SH-SY5Y (cell line): Measurements from ENCODE around the gene ZBTB7C.

Experiments
- GATA2 ChIP-seq: IDR thresholded peaks from 2 replicates; pipeline ENCODE4 v1.6.1; 2011; ENCODE audit warnings: mild to moderate bottlenecking, low read depth, low read length
- GATA3 ChIP-seq: IDR thresholded peaks from 2 replicates; pipeline ENCODE4 v1.6.1; 2011; ENCODE audit warnings: low read depth, mild to moderate bottlenecking, low read length, moderate library complexity

The ZBTB7C gene

DNA sequence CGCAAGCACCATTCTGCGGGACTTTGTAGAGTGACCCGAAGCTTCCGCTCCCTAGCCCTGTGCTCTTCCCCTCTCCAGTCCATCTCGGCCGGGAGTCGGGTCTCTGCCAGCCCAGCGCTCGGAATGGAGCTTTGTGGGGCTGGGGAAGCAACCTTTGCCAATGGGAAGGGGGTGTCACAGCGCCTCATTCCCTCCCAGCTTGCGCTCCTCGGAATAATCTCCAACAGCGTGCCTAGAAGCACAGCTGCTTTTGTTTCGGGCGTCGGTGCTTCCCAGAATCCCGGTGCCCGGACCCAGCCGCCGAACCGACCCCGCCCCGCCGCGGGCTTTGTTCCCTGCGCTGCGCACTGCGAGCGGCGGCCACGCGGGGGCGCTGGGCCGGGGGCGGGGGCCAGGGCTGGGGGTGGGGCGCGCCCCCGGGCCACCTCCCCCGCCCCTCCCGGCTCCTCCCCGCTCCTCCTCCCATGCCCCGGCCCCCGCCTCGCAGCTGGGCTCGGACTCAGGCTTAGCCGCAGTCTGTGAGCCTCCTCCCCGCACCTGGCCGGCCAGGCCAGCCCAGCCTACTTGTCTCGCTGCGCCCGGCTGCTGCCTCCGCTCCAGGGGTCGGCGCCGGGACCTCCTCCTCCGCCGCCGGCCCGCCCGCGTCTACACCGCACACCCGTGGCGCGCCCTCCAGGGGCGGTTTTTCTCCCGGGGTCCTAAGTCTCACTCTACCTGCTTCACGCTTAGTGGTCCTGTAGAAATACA, 401.1 kb downstream of the ZBTB7C start:
- no peak for TF ChIP-seq GATA2

DNA sequence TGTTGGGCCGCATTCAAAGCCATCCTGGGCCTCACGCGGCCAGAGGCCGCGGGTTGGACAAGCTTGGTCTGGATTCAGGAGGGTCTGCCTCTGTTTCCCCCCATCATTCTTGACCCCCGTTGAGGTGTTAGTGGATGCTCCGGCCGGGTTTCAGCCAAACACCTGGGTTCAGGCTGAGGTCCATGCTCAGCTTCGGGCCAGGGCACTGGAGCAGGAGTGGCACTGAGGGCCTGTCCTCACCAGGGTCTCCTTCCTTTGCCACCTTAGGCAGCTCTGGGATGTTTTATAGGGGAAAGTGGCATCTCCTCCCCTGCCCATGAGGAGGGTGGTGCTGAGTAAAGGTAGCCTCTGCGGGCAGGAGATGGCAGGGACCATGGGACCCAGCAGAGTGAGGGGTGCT, 401.8 kb downstream of the ZBTB7C start:
- TF ChIP-seq GATA3 (no peak), GATA2 (no peak)

DNA sequence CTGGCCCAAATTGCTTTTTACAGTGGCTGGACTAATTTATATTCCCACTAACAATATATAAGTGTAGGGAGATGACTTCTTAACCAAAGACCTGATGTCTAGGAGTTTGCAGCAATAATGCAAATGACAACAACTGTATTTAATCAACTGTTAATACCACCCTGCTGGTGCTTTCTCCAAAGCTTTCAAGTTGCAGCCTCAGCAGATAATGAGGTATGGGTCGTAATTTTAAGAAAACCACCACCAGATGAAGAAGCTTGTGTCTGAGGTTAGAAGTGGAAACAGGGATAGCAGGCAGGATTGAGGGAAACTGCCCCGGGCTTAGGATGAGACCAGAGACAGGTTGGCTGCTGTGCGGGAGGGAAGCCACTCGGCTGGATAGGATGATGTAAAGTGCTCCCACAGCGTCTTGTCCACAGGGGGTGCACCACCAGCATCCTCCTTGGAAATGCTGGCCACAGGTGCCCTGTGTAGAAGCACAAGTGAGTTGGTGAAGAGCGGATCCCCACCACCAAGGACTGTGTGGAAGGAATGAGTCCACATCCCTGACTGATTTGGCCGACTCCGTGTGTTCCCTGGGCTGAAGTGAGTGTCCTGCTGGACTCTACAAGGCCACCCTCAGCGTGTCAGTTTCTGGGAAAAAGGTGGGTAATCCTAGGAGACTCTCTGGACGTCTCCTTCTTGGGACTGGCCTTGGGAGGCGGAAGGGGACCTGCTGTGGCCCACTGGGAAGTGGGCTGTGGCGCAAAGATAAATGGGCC, 402.6 kb downstream of the ZBTB7C start:
- TF ChIP-seq GATA2 (no peak), GATA3 (no peak)

DNA sequence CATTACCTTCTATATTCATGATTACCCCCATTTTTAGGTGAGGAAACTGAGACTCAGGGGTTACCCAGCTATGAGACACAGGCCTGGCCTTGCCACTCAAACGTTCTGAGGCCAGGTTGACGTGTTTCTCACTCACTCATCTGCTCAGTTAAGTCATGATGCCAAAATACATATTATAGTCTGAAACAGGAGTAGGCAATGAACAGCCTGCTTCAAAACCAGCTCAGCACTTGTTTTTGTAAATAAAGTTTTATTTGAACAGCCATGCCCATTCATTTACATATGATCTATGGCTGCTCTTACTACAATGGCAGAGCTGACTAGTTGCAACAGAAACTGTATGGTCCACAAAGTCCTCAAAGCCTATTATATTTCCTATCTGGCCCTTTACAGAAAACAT, 404.6 kb downstream of the ZBTB7C start:
- TF ChIP-seq GATA3, result no peak
- TF ChIP-seq GATA2, result no peak

DNA sequence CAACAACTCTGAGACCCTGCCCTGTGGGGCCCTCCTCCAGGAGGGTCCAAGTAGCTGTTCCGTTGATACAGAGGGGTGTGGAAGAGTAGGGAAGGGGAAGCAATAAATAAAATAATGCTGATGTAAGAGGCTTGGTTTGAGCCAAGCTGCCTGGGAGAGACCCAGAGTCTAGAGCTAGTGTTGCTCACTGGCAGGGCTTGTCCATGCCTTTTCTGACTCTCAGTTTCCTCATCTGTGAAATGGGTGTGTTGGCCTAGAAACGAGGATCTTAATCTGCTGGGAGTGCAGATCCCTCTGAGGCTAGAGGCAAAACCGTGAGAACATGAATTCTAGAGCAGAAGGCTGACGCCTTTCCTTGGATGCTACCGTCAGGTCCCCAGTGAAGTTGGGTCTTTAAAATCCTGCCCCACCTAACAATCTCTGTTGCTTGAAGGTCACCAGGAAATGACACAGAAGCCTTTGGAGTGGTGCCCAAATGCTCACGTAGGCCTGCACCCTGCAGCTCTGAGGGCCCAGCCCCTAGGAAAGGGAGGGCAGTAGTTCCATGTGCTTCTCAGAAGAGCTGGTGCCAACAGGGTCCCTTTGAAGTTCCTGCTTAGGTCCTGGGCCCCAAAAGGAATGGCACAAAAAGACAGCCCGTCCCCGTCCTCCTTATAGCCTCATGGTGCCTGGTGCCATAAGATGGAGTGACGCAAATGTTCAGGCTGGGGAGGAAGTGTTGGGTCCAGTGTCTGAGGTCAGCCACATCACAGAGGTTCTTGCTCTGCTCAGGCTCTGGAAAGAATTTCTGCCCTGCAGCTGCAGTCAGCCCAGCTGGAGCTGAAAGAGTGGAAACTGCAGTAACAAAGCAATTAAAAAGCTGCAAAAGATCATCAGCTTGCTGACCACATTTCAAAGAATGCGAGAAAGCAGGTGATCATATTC, 405.5 kb downstream of the ZBTB7C start:
- TF ChIP-seq GATA2 (no peak), GATA3 (no peak)

DNA sequence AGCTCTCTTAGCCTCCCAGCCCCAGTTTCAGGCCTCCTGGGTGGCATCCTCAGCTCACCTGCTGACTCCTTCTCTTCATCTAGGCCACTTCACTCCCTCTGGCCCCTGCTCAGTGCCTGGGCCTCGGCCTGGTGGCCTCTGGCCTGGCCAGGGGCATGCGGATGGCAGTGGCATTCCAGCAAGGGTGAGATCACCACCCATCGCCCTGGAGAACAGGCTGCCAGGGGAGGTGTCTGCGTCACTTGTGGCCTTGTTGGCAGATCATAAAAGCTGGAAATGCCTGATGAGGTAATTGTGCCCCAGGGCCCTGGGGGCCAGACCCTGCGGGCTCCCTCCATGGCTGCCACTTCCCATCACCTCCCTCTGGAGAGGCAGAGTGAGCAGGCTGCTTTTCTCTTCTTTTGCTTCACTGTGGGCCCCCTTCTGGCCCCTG, 406.2 kb downstream of the ZBTB7C start:
- TF ChIP-seq GATA2 (no peak), GATA3 (no peak)

DNA sequence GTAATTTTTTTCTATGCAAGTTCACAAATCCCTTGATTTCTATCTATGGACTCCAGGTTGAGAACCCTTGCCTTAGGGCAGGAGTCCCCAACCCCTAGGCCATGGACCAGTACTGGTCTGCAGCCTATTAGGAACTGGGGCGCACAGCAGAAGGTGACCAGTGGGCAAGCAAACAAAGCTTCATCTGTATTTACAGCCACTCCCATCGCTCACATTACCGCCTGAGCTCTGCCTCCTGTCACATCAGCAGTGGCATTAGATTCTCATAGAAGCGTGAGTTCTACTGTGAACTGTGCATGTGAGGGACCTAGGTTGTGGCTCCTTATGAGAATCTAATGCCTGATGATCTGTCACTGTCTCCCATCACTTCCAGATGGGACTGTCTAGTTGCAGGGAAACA, 408.5 kb downstream of the ZBTB7C start:
- no peak for TF ChIP-seq GATA3
- TF ChIP-seq GATA2, result no peak

DNA sequence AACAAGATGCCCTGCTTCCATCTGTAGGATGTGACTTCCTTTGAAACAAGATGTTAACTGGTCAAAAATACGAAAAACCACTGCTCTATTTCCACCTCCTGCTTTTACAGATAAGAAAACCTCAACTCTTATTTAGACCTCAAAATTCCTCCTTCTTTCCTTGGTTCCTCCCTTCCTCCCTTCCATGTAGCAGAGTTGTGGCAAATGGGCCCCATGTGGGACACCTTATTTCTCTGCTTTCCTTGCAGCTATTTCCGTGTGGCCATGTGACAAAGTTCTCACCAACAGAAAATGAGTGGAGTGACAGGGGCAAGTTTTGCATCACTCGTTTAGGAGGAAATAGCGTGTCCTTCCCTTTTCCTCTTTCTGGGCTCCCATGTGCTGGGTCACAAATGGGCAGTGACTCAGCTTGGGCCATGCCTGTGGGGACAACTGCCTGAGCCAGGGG, 409.4 kb downstream of the ZBTB7C start:
- no peak for TF ChIP-seq GATA3
- TF ChIP-seq GATA2, result no peak

DNA sequence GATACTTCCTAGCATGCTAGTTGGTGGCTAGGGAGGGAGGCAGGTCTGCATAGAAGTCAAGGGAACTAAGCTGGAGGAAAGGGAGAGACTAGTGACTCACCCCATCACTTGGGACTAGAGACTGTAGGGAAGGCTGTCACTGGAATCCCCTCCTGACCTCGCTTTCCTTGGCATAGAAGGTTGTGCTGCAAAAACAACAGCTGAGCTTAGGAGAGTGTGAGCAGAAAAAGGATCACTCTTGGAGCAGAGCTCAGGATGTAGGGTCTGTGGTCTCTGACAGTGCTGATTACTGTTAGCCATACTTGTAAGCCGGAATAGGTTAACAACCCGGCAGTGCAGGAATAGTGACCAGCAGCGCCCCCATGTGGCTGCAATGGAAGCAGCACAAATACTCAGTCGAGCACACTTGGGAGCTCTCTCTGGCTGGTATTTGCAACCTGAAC, 411.8 kb downstream of the ZBTB7C start:
- TF ChIP-seq GATA2 (no peak), GATA3 (no peak)

DNA sequence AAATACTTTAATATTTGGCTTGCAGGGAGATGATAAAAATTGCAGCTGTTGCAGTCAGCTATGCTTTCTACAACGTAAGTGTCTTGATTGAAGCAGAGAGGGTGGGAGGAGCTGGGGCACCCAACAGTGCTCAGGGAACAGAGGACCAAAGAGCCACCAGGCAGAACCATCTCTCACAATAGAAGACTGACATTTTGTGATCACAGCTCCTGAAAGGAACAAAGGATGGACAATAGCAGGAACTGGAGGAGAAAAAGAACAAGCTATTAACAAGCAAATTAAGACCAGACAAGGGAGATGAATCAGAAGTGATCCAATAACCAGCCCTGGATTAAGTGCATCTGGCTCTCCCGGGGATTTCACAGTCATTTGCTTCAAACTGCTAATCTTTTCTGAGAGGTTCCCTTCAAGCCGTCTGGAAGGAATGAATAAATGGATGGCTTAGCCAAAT, 413.1 kb downstream of the ZBTB7C start:
- no peak for TF ChIP-seq GATA2
- TF ChIP-seq GATA3, result no peak

DNA sequence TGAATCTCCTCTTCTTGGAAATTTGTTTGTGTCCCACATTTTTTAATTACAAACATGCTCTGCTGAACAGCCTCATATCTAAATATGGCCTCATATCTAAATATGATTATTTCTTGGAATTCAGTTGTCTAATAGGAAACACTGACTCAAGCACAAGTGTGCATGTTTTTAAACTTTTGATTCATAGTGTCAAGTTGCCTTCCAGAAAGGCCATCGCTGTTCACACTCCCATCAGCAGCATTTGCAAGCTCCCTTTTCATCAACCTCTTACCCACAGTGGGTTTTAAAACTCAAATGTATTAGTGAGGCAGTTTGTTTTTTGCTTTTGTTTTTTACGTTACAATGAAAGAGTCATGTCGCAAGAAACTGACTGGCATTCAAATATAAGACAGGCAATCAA, 413.5 kb downstream of the ZBTB7C start:
- TF ChIP-seq GATA2 (no peak), GATA3 (no peak)

DNA sequence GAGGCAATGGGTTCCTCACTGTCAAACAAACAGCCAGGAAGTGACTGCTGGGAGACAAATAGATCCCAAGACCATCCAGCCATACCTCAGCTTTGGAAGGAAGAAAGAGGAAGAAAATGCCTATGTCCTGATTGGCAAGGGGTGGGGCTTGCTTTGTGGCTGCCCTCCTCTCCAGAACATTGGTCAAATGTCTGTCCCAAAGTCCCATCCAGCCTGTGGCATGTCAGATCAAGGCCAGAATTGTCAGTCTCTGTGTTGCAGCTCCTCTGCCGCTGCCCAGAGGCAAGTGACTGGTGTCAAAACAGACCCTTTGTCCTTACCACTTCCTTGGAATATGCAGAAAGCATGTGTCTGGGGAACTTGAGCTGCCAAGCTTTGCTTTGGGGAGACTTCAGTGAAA, 415.8 kb downstream of the ZBTB7C start:
- TF ChIP-seq GATA2 (no peak), GATA3 (no peak)

DNA sequence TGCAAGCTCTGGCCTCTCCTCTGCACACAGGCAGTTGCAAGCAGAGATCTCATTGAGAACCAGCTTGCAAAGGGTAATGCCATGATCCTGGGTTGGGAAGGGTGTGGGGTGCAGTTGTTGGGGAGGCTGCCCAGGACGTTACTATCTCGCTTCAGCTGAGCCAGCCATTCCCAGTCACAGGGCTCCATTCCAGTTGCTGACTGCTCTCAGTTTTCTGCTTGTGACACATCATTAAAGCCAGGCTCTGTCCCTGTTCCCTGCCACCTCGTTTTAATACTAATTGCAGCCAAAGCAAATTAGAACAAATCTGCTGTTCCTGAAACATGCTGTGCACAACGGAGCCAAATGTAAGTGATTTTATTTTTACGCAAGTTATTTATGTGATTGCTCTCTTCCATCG, 416.2 kb downstream of the ZBTB7C start:
- TF ChIP-seq GATA3, result no peak
- no peak for TF ChIP-seq GATA2

DNA sequence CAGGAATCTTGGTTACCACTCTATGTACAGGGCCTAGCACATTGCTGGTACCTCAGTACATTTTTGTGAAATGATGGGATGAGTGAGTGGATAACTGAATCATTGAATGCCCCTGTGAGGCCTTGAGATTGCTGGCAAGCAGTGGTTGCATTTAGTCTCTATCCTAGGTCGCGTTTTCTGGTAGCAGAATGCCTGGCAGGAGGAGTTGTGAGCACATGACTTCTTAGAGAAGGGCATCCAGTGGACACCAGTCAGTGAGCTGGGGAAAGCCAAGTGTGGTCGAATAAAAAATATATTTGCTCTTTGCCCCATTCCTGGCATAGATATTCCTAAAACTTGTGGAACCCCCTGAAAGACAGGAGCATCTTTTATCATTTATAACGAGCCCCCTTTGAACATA, 416.9 kb downstream of the ZBTB7C start:
- no peak for TF ChIP-seq GATA2
- TF ChIP-seq GATA3, result no peak

DNA sequence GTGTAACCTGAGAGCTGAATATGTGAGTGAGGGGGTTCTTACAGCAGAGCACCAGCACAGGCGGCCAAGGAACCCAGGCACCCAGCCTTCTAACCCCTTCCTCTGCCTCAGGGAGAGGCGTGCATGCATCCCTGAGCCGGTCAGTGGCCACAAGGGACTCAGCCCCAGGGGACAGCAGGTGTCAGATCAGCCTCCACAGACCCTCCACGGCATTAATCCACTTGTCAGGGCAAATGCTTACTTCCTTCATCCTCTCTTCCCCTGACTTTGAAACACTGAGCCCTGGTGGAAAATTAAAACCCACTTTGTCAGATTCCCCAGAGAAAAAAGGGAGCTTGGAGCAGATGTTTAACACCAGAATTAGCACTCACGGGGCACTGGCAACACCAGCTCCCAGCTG, 418.2 kb downstream of the ZBTB7C start:
- TF ChIP-seq GATA3, result no peak
- no peak for TF ChIP-seq GATA2
